HEK293 (cell line): ENCODE data around the gene SRRM4.

Source experiments
- YY1 ChIP-seq: fragments of 450-650 bp; formaldehyde crosslinking; IDR thresholded peaks from 2 replicates; pipeline ENCODE4 v1.5.1; 2018; ENCODE audit warnings: missing biosample characterization, missing genetic modification characterization
- ZBTB48 ChIP-seq: fragments of 450-650 bp; formaldehyde crosslinking; IDR thresholded peaks from 2 replicates; pipeline ENCODE4 v1.5.1; 2016; ENCODE audit warnings: missing biosample characterization, missing genetic modification characterization
- ZBTB7A ChIP-seq: fragments of 450-650 bp; formaldehyde crosslinking; IDR thresholded peaks from 2 replicates; pipeline ENCODE4 v1.5.1; 2016; ENCODE audit warnings: low read depth, missing biosample characterization, missing genetic modification characterization
- ZBTB8A ChIP-seq: fragments of 450-650 bp; formaldehyde crosslinking; IDR thresholded peaks from 2 replicates; pipeline ENCODE4 v1.5.1; 2016; ENCODE audit warnings: missing biosample characterization, missing genetic modification characterization
- ZFP3 ChIP-seq: fragments of 450-650 bp; formaldehyde crosslinking; IDR thresholded peaks from 2 replicates; pipeline ENCODE4 v1.5.1; 2016; ENCODE audit warnings: low read depth, missing biosample characterization, missing genetic modification characterization
- ZFP37 ChIP-seq: fragments of 450-650 bp; formaldehyde crosslinking; IDR thresholded peaks from 2 replicates; pipeline ENCODE4 v1.5.1; 2016; ENCODE audit warnings: missing biosample characterization, missing genetic modification characterization
- ZNF221 ChIP-seq: fragments of 450-650 bp; formaldehyde crosslinking; IDR thresholded peaks from 2 replicates; pipeline ENCODE4 v1.5.1; 2017; ENCODE audit warnings: missing biosample characterization, missing genetic modification characterization, borderline replicate concordance
- ZNF423 ChIP-seq: fragments of 450-650 bp; formaldehyde crosslinking; IDR thresholded peaks from 2 replicates; pipeline ENCODE4 v1.5.1; 2016; ENCODE audit warnings: missing biosample characterization, missing genetic modification characterization
- ZNF76 ChIP-seq: fragments of 450-650 bp; formaldehyde crosslinking; IDR thresholded peaks from 2 replicates; pipeline ENCODE4; 2016; ENCODE audit warnings: low read depth, missing biosample characterization, missing genetic modification characterization, borderline replicate concordance
- TF ChIP-seq, protein P1 (sequence below): fragments of 450-650 bp; formaldehyde crosslinking; IDR thresholded peaks from 2 replicates; pipeline ENCODE4 v1.5.1; 2016; ENCODE audit warnings: missing biosample characterization, missing genetic modification characterization, low read depth
- TF ChIP-seq, protein P2 (sequence below): fragments of 450-650 bp; formaldehyde crosslinking; IDR thresholded peaks from 2 replicates; pipeline ENCODE4 v1.5.1; 2016; ENCODE audit warnings: missing biosample characterization, missing genetic modification characterization

DNA sequence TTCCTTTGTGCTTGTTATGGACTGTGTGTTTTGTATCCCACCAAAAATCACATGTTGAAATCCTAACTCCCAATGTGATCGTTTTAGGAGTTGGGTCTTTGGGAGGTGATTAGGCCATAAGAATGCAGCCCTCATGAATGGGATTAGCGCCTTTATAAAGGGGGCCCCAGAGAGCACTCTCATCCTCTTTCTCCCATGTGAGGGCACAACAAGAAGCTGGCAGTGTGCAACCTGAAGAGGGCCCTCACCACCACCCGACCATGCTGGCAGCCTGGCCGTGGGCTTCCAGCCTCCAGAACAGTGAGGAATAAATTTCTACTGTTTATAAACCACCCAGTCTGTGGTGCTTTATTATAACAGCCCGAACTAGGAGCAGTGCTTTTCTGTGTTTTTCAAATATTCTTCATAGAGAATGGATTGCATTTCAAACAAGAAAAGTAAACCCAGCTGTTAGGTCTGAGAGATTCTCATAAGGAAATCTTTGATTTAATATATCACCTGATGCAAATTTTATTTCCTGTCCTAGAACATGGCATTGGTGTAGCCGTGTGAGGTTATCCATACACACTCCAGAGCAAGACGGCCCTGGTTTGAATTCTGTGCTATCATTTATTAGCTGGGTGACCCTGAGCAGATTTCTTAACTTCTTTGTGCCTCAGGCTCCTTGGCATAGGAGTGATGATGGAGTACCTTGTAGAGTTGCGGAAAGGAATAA is 225.2 kb downstream of the SRRM4 start:
- no peak for TF ChIP-seq ZBTB8A (tag by site-specific recombination)
- no peak for TF ChIP-seq YY1 (tag by site-specific recombination)
- TF ChIP-seq ZNF423 (tag by site-specific recombination): no peak
- TF ChIP-seq, protein P1, sequence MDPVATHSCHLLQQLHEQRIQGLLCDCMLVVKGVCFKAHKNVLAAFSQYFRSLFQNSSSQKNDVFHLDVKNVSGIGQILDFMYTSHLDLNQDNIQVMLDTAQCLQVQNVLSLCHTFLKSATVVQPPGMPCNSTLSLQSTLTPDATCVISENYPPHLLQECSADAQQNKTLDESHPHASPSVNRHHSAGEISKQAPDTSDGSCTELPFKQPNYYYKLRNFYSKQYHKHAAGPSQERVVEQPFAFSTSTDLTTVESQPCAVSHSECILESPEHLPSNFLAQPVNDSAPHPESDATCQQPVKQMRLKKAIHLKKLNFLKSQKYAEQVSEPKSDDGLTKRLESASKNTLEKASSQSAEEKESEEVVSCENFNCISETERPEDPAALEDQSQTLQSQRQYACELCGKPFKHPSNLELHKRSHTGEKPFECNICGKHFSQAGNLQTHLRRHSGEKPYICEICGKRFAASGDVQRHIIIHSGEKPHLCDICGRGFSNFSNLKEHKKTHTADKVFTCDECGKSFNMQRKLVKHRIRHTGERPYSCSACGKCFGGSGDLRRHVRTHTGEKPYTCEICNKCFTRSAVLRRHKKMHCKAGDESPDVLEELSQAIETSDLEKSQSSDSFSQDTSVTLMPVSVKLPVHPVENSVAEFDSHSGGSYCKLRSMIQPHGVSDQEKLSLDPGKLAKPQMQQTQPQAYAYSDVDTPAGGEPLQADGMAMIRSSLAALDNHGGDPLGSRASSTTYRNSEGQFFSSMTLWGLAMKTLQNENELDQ (tag by site-specific recombination): no peak
- no peak for TF ChIP-seq ZFP37 (tag by site-specific recombination)
- TF ChIP-seq, protein P2, sequence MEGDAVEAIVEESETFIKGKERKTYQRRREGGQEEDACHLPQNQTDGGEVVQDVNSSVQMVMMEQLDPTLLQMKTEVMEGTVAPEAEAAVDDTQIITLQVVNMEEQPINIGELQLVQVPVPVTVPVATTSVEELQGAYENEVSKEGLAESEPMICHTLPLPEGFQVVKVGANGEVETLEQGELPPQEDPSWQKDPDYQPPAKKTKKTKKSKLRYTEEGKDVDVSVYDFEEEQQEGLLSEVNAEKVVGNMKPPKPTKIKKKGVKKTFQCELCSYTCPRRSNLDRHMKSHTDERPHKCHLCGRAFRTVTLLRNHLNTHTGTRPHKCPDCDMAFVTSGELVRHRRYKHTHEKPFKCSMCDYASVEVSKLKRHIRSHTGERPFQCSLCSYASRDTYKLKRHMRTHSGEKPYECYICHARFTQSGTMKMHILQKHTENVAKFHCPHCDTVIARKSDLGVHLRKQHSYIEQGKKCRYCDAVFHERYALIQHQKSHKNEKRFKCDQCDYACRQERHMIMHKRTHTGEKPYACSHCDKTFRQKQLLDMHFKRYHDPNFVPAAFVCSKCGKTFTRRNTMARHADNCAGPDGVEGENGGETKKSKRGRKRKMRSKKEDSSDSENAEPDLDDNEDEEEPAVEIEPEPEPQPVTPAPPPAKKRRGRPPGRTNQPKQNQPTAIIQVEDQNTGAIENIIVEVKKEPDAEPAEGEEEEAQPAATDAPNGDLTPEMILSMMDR (tag by site-specific recombination): no peak
- TF ChIP-seq ZBTB7A: no peak
- TF ChIP-seq ZFP3 (tag by site-specific recombination): no peak
- no peak for TF ChIP-seq ZNF221 (tag by site-specific recombination)
- TF ChIP-seq ZBTB48 (tag by site-specific recombination): no peak
- no peak for TF ChIP-seq ZNF76 (tag by site-specific recombination)
